Measurements from ENCODE around the gene CNTN5. TPM values are rescaled to one million over a fixed set of nuclear protein-coding genes. Genes with fewer than 3 reads are reported as not detected.

CNTN5 gene
- total RNA-seq, 2 donors from 2014 or later: not detected

GRCh38 chr11:99585606-99586005, 564.9 kb downstream of the CNTN5 start:
- no peaks in the 10 kb centered on the region for H3K27me3 Mint-ChIP-seq (ENCODE audit: low read depth)
- H3K4me1 Mint-ChIP-seq (ENCODE audit: low read depth): no peaks in the 10 kb centered on the region
- DNase-seq (no peak), ATAC-seq (replicated peaks in 1 of 2) (no peak)
- H3K9me3 Mint-ChIP-seq: peaks cover 11 to 13% of the 10 kb centered on the region in 2 donors
- no peak overlapping the region for H3K27ac Mint-ChIP-seq
- peaks cover 0 to 4% of the 10 kb centered on the region in 2 donors for H3K36me3 Mint-ChIP-seq (ENCODE audit: insufficient read depth in 2 of 2)
- no peak overlapping the region for H3K4me3 Mint-ChIP-seq

GRCh38 chr11:99589771-99590170, 569.0 kb downstream of the CNTN5 start:
- Mint-ChIP-seq H3K9me3 (peaks cover 11 to 18% of the 10 kb centered on the region in 2 donors), H3K36me3 (ENCODE audit: insufficient read depth in 2 of 2) (peaks cover 0 to 4% of the 10 kb centered on the region in 2 donors), H3K27ac (no peak overlapping the region), H3K4me1 (ENCODE audit: low read depth) (no peaks in the 10 kb centered on the region), H3K27me3 (ENCODE audit: low read depth) (no peaks in the 10 kb centered on the region), H3K4me3 (no peak overlapping the region)
- DNase-seq (no peak), ATAC-seq (replicated peaks in 1 of 2) (no peak)

GRCh38 chr11:99592266-99592665, 571.5 kb downstream of the CNTN5 start:
- Mint-ChIP-seq H3K4me1 (ENCODE audit: low read depth) (no peaks in the 10 kb centered on the region), H3K27me3 (ENCODE audit: low read depth) (no peaks in the 10 kb centered on the region), H3K36me3 (ENCODE audit: insufficient read depth in 2 of 2) (peaks cover 0 to 2% of the 10 kb centered on the region in 2 donors), H3K27ac (no peak overlapping the region), H3K4me3 (no peak overlapping the region), H3K9me3 (peaks cover 12 to 18% of the 10 kb centered on the region in 2 donors)
- ATAC-seq (replicated peaks in 1 of 2) (no peak), DNase-seq (no peak)

GRCh38 chr11:99593197-99593596, 572.4 kb downstream of the CNTN5 start:
- no peaks in the 10 kb centered on the region for H3K4me1 Mint-ChIP-seq (ENCODE audit: low read depth)
- ATAC-seq (replicated peaks in 1 of 2) (no peak), DNase-seq (no peak)
- H3K4me3 Mint-ChIP-seq: no peak overlapping the region
- no peak overlapping the region for H3K27ac Mint-ChIP-seq
- no peaks in the 10 kb centered on the region for H3K27me3 Mint-ChIP-seq (ENCODE audit: low read depth)
- H3K9me3 Mint-ChIP-seq: peaks cover 12 to 18% of the 10 kb centered on the region in 2 donors
- H3K36me3 Mint-ChIP-seq (ENCODE audit: insufficient read depth in 2 of 2): peaks cover 0 to 2% of the 10 kb centered on the region in 2 donors

GRCh38 chr11:99601179-99601578, 580.4 kb downstream of the CNTN5 start:
- Mint-ChIP-seq H3K9me3 (peaks cover 4 to 6% of the 10 kb centered on the region in 2 donors), H3K4me3 (no peak overlapping the region), H3K4me1 (ENCODE audit: low read depth) (no peaks in the 10 kb centered on the region), H3K27ac (no peak overlapping the region), H3K27me3 (ENCODE audit: low read depth) (no peaks in the 10 kb centered on the region), H3K36me3 (ENCODE audit: insufficient read depth in 2 of 2) (peaks cover 0 to 1% of the 10 kb centered on the region in 2 donors)
- no peak for ATAC-seq (replicated peaks in 1 of 2)
- DNase-seq: no peak

- H3K9me3 Mint-ChIP-seq: peaks cover 10 to 12% of the 10 kb centered on the region in 2 donors
- ATAC-seq (replicated peaks in 1 of 2) (no peak), DNase-seq (no peak)
- H3K27me3 Mint-ChIP-seq (ENCODE audit: low read depth): no peaks in the 10 kb centered on the region
- no peak overlapping the region for H3K4me3 Mint-ChIP-seq
- no peaks in the 10 kb centered on the region for H3K4me1 Mint-ChIP-seq (ENCODE audit: low read depth)
- no peaks in the 10 kb centered on the region for H3K36me3 Mint-ChIP-seq (ENCODE audit: insufficient read depth in 2 of 2)
- H3K27ac Mint-ChIP-seq: no peak overlapping the region
These were observed 593.6 kb downstream of the CNTN5 start for GRCh38 chr11:99614352-99614751.

GRCh38 chr11:99630629-99631028, 609.9 kb downstream of the CNTN5 start:
- no peaks in the 10 kb centered on the region for H3K36me3 Mint-ChIP-seq (ENCODE audit: insufficient read depth in 2 of 2)
- H3K4me3 Mint-ChIP-seq: no peak overlapping the region
- H3K4me1 Mint-ChIP-seq (ENCODE audit: low read depth): no peaks in the 10 kb centered on the region
- peaks cover 7 to 10% of the 10 kb centered on the region in 2 donors for H3K9me3 Mint-ChIP-seq
- no peak for ATAC-seq (replicated peaks in 1 of 2)
- no peak for DNase-seq
- H3K27me3 Mint-ChIP-seq (ENCODE audit: low read depth): no peaks in the 10 kb centered on the region
- H3K27ac Mint-ChIP-seq: no peak overlapping the region

GRCh38 chr11:99631618-99632017, 610.9 kb downstream of the CNTN5 start:
- peaks cover 2 to 10% of the 10 kb centered on the region in 2 donors for H3K9me3 Mint-ChIP-seq

GRCh38 chr11:99632969-99633368, 612.2 kb downstream of the CNTN5 start:
- H3K4me3 Mint-ChIP-seq: no peak overlapping the region
- DNase-seq (no peak), ATAC-seq (replicated peaks in 1 of 2) (no peak)
- H3K27ac Mint-ChIP-seq: no peak overlapping the region
- H3K9me3 Mint-ChIP-seq: peaks cover 5 to 11% of the 10 kb centered on the region in 2 donors
- no peaks in the 10 kb centered on the region for H3K27me3 Mint-ChIP-seq (ENCODE audit: low read depth)
- no peaks in the 10 kb centered on the region for H3K4me1 Mint-ChIP-seq (ENCODE audit: low read depth)
- no peaks in the 10 kb centered on the region for H3K36me3 Mint-ChIP-seq (ENCODE audit: insufficient read depth in 2 of 2)

More at GRCh38 chr11:99631618-99632017, 610.9 kb downstream of the CNTN5 start:
- Mint-ChIP-seq H3K4me3 (no peak overlapping the region), H3K4me1 (ENCODE audit: low read depth) (no peaks in the 10 kb centered on the region), H3K27ac (no peak overlapping the region), H3K36me3 (ENCODE audit: insufficient read depth in 2 of 2) (no peaks in the 10 kb centered on the region), H3K27me3 (ENCODE audit: low read depth) (no peaks in the 10 kb centered on the region)
- DNase-seq (no peak), ATAC-seq (replicated peaks in 1 of 2) (no peak)

- no peak overlapping the region for H3K27ac Mint-ChIP-seq
- no peaks in the 10 kb centered on the region for H3K4me1 Mint-ChIP-seq (ENCODE audit: low read depth)
- no peaks in the 10 kb centered on the region for H3K36me3 Mint-ChIP-seq (ENCODE audit: insufficient read depth in 2 of 2)
- ATAC-seq (replicated peaks in 1 of 2) (no peak), DNase-seq (no peak)
- no peaks in the 10 kb centered on the region for H3K27me3 Mint-ChIP-seq (ENCODE audit: low read depth)
- H3K4me3 Mint-ChIP-seq: no peak overlapping the region
- peaks cover 6 to 11% of the 10 kb centered on the region in 2 donors for H3K9me3 Mint-ChIP-seq
These were observed 613.8 kb downstream of the CNTN5 start for GRCh38 chr11:99634581-99634980.

GRCh38 chr11:99638073-99638553, 617.4 kb downstream of the CNTN5 start:
- no peaks in the 10 kb centered on the region for H3K36me3 Mint-ChIP-seq (ENCODE audit: insufficient read depth in 2 of 2)
- ATAC-seq (replicated peaks in 1 of 2) (no peak), DNase-seq (no peak)
- H3K4me1 Mint-ChIP-seq (ENCODE audit: low read depth): no peaks in the 10 kb centered on the region
- no peak overlapping the region for H3K4me3 Mint-ChIP-seq
- H3K27ac Mint-ChIP-seq: no peak overlapping the region
- H3K9me3 Mint-ChIP-seq: peaks cover 6 to 17% of the 10 kb centered on the region in 2 donors
- H3K27me3 Mint-ChIP-seq (ENCODE audit: low read depth): no peaks in the 10 kb centered on the region

- Mint-ChIP-seq H3K4me1 (ENCODE audit: low read depth) (no peaks in the 10 kb centered on the region), H3K36me3 (ENCODE audit: insufficient read depth in 2 of 2) (no peaks in the 10 kb centered on the region), H3K27ac (no peak overlapping the region), H3K4me3 (no peak overlapping the region), H3K27me3 (ENCODE audit: low read depth) (no peaks in the 10 kb centered on the region), H3K9me3 (peaks cover 4 to 9% of the 10 kb centered on the region in 2 donors)
- DNase-seq (no peak), ATAC-seq (replicated peaks in 1 of 2) (no peak)
These were observed 619.9 kb downstream of the CNTN5 start for GRCh38 chr11:99640671-99641070.

- no peak overlapping the region for H3K4me3 Mint-ChIP-seq
- no peaks in the 10 kb centered on the region for H3K4me1 Mint-ChIP-seq (ENCODE audit: low read depth)
- peaks cover 4 to 13% of the 10 kb centered on the region in 2 donors for H3K9me3 Mint-ChIP-seq
- H3K27me3 Mint-ChIP-seq (ENCODE audit: low read depth): no peaks in the 10 kb centered on the region
- DNase-seq (no peak), ATAC-seq (replicated peaks in 1 of 2) (no peak)
- no peak overlapping the region for H3K27ac Mint-ChIP-seq
- H3K36me3 Mint-ChIP-seq (ENCODE audit: insufficient read depth in 2 of 2): no peaks in the 10 kb centered on the region
These were observed 625.2 kb downstream of the CNTN5 start for GRCh38 chr11:99645934-99646333.

GRCh38 chr11:99670067-99670676, 649.4 kb downstream of the CNTN5 start:
- peaks cover 10 to 15% of the 10 kb centered on the region in 2 donors for H3K9me3 Mint-ChIP-seq
- H3K27me3 Mint-ChIP-seq (ENCODE audit: low read depth): no peaks in the 10 kb centered on the region
- no peaks in the 10 kb centered on the region for H3K4me1 Mint-ChIP-seq (ENCODE audit: low read depth)
- peaks cover 0 to under 1% of the 10 kb centered on the region in 2 donors for H3K36me3 Mint-ChIP-seq (ENCODE audit: insufficient read depth in 2 of 2)
- no peak for ATAC-seq (replicated peaks in 1 of 2)
- H3K27ac Mint-ChIP-seq: no peak overlapping the region
- no peak for DNase-seq
- H3K4me3 Mint-ChIP-seq: no peak overlapping the region
